GM12874 (cell line): Measurements from ENCODE around the gene BTBD2.

Source experiments
- CTCF ChIP-seq: IDR thresholded peaks from 2 replicates; pipeline ENCODE4 v1.5.1; 2011; ENCODE audit warnings: low read depth, mild to moderate bottlenecking, control low read depth, low read length, moderate library complexity; ENCODE audit not compliant: insufficient read depth

Gene BTBD2

GRCh38 chr19:1952635-1953034 is 62.9 kb downstream of the BTBD2 start:
- no peak for TF ChIP-seq CTCF

GRCh38 chr19:1950640-1951039 is 64.9 kb downstream of the BTBD2 start:
- no peak for TF ChIP-seq CTCF

GRCh38 chr19:1949304-1950101 is 66.0 kb downstream of the BTBD2 start:
- no peak for TF ChIP-seq CTCF

- no peak for TF ChIP-seq CTCF
Observed at GRCh38 chr19:1947651-1948209, 67.8 kb downstream of the BTBD2 start.

- TF ChIP-seq CTCF: peak; percentile 56; the same call in 1 of the 2 replicates
Observed at GRCh38 chr19:1945899-1946298, 69.6 kb downstream of the BTBD2 start.

- TF ChIP-seq CTCF: no peak
Observed at GRCh38 chr19:1944916-1945561, 70.5 kb downstream of the BTBD2 start.

GRCh38 chr19:1944088-1944915 is 71.2 kb downstream of the BTBD2 start:
- no peak for TF ChIP-seq CTCF
